ENCODE data around the gene AFF4. TPM values are rescaled to one million over a fixed set of nuclear protein-coding genes. Genes with fewer than 3 reads are reported as not detected.

AFF4 gene
- total RNA-seq, 1 donor = 83.2 TPM

DNA sequence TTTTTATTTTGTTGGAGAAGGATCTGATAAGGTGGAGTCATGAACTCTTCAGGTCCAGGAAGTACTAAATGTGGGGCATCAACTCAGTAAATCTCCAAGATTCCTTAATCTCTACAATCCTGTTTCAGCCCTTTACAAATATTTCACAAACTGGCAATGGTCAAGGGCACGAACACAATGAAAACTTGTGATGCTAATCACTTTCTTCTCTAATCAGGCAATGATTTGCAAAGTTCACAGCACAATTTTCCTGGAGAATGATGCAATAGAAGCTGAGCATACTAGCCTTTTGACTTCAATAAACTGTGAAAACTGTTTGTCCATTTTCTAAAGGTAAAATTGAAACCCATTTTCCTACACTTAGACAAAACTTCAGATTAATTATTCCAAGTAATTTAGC lies 114.1 kb downstream of the AFF4 start:
- Histone ChIP-seq H3K4me2 (ENCODE audit: insufficient read depth, low read length) (no peak overlapping the region), H3K4me1 (ENCODE audit: insufficient read depth, low read length) (no peaks in the 10 kb centered on the region), H3K4me3 (ENCODE audit: insufficient read depth, low read length) (no peak overlapping the region), H3K36me3 (ENCODE audit: insufficient read depth, low read length) (no peaks in the 10 kb centered on the region), H3K79me2 (ENCODE audit: insufficient read depth, low read length) (no peaks in the 10 kb centered on the region), H2AFZ (ENCODE audit: low read length) (no peak overlapping the region), H3K27me3 (ENCODE audit: insufficient read depth, low read length) (no peaks in the 10 kb centered on the region), H4K20me1 (ENCODE audit: insufficient read depth, low read length) (no peaks in the 10 kb centered on the region), H3K9me3 (ENCODE audit: low read depth, low read length) (no peaks in the 10 kb centered on the region), H3K27ac (ENCODE audit: low read depth, low read length) (no peak overlapping the region)
- no peak for DNase-seq (ENCODE audit: insufficient read length, low spot score, missing footprints)
- TF ChIP-seq, protein P1, sequence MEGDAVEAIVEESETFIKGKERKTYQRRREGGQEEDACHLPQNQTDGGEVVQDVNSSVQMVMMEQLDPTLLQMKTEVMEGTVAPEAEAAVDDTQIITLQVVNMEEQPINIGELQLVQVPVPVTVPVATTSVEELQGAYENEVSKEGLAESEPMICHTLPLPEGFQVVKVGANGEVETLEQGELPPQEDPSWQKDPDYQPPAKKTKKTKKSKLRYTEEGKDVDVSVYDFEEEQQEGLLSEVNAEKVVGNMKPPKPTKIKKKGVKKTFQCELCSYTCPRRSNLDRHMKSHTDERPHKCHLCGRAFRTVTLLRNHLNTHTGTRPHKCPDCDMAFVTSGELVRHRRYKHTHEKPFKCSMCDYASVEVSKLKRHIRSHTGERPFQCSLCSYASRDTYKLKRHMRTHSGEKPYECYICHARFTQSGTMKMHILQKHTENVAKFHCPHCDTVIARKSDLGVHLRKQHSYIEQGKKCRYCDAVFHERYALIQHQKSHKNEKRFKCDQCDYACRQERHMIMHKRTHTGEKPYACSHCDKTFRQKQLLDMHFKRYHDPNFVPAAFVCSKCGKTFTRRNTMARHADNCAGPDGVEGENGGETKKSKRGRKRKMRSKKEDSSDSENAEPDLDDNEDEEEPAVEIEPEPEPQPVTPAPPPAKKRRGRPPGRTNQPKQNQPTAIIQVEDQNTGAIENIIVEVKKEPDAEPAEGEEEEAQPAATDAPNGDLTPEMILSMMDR (IDR thresholded peaks at IDR 0.05; ENCODE audit: extremely low read depth, low read depth, low read length) = no peak

- Histone ChIP-seq H3K4me2 (ENCODE audit: insufficient read depth, low read length) (no peak overlapping the region), H3K27me3 (ENCODE audit: insufficient read depth, low read length) (no peaks in the 10 kb centered on the region), H3K36me3 (ENCODE audit: insufficient read depth, low read length) (no peaks in the 10 kb centered on the region), H3K27ac (ENCODE audit: low read depth, low read length) (no peak overlapping the region), H3K4me3 (ENCODE audit: insufficient read depth, low read length) (no peak overlapping the region), H3K79me2 (ENCODE audit: insufficient read depth, low read length) (no peaks in the 10 kb centered on the region), H3K9me3 (ENCODE audit: low read depth, low read length) (no peaks in the 10 kb centered on the region), H2AFZ (ENCODE audit: low read length) (no peak overlapping the region), H4K20me1 (ENCODE audit: insufficient read depth, low read length) (no peaks in the 10 kb centered on the region), H3K4me1 (ENCODE audit: insufficient read depth, low read length) (no peaks in the 10 kb centered on the region)
- TF ChIP-seq, protein P1 (IDR thresholded peaks at IDR 0.05; ENCODE audit: extremely low read depth, low read depth, low read length) = no peak
- no peak for DNase-seq (ENCODE audit: insufficient read length, low spot score, missing footprints)
Observed at GRCh38 chr5:132848270-132848669, 115.2 kb downstream of the AFF4 start.

GRCh38 chr5:132841305-132841704 lies 122.1 kb downstream of the AFF4 start:
- H3K9me3 ChIP-seq (ENCODE audit: low read depth, low read length) = no peaks in the 10 kb centered on the region
- no peak overlapping the region for H2AFZ ChIP-seq (ENCODE audit: low read length)
- H4K20me1 ChIP-seq (ENCODE audit: insufficient read depth, low read length) = no peaks in the 10 kb centered on the region
- no peak overlapping the region for H3K4me3 ChIP-seq (ENCODE audit: insufficient read depth, low read length)
- TF ChIP-seq, protein P1 (IDR thresholded peaks at IDR 0.05; ENCODE audit: extremely low read depth, low read depth, low read length) = no peak
- H3K4me1 ChIP-seq (ENCODE audit: insufficient read depth, low read length) = peaks cover 24% of the 10 kb centered on the region
- H3K36me3 ChIP-seq (ENCODE audit: insufficient read depth, low read length) = no peaks in the 10 kb centered on the region
- H3K4me2 ChIP-seq (ENCODE audit: insufficient read depth, low read length) = no peak overlapping the region
- no peaks in the 10 kb centered on the region for H3K27me3 ChIP-seq (ENCODE audit: insufficient read depth, low read length)
- peak; percentile 2 for DNase-seq (ENCODE audit: insufficient read length, low spot score, missing footprints)
- H3K79me2 ChIP-seq (ENCODE audit: insufficient read depth, low read length) = no peaks in the 10 kb centered on the region
- no peak overlapping the region for H3K27ac ChIP-seq (ENCODE audit: low read depth, low read length)

- H3K27ac ChIP-seq (ENCODE audit: low read depth, low read length) = no peak overlapping the region
- H3K79me2 ChIP-seq (ENCODE audit: insufficient read depth, low read length) = no peaks in the 10 kb centered on the region
- no peaks in the 10 kb centered on the region for H3K36me3 ChIP-seq (ENCODE audit: insufficient read depth, low read length)
- no peaks in the 10 kb centered on the region for H3K27me3 ChIP-seq (ENCODE audit: insufficient read depth, low read length)
- H3K4me3 ChIP-seq (ENCODE audit: insufficient read depth, low read length) = no peak overlapping the region
- no peak overlapping the region for H2AFZ ChIP-seq (ENCODE audit: low read length)
- peak; percentile 48 for DNase-seq (ENCODE audit: insufficient read length, low spot score, missing footprints)
- no peaks in the 10 kb centered on the region for H3K9me3 ChIP-seq (ENCODE audit: low read depth, low read length)
- no peaks in the 10 kb centered on the region for H4K20me1 ChIP-seq (ENCODE audit: insufficient read depth, low read length)
- H3K4me1 ChIP-seq (ENCODE audit: insufficient read depth, low read length) = peaks cover 24% of the 10 kb centered on the region
- no peak overlapping the region for H3K4me2 ChIP-seq (ENCODE audit: insufficient read depth, low read length)
- TF ChIP-seq, protein P1 (IDR thresholded peaks at IDR 0.05; ENCODE audit: extremely low read depth, low read depth, low read length) = no peak
Observed at GRCh38 chr5:132840896-132841295, 122.5 kb downstream of the AFF4 start.

Data from osteoblast (primary cell).